Tibial nerve (tissue), 4 donors: ENCODE measurements around the gene MRPS35.

Experiments
- CTCF ChIP-seq, 5 experiments: fragments of 200-600 bp in 3 of 5; fragments of 450-650 bp in 2 of 5; sonication (generic) in 3 of 5; IDR thresholded peaks; one replicate each; pipeline ENCODE4 v1.5.1; 2016 to 2019; ENCODE audit warnings: antibody characterized with exemption in 5 of 5, mild to moderate bottlenecking in 3 of 5, moderate library complexity in 2 of 5
- EP300 ChIP-seq, 2 donors: sonication (generic); formaldehyde crosslinking; IDR thresholded peaks; one replicate each; pipeline ENCODE4 v1.6.1; 2017; ENCODE audit warnings: antibody characterized with exemption in 2 of 2, mild to moderate bottlenecking in 1 of 2
- POLR2A ChIP-seq, 2 donors: fragments of 450-650 bp; IDR thresholded peaks; one replicate each; pipeline ENCODE4 v1.6.1; 2017; ENCODE audit warnings: antibody characterized with exemption in 2 of 2, mild to moderate bottlenecking in 2 of 2, moderate library complexity in 2 of 2

- TF ChIP-seq CTCF (IDR thresholded peaks at IDR 0.05), result no peak
- no peak for TF ChIP-seq POLR2A (IDR thresholded peaks at IDR 0.05)
- TF ChIP-seq EP300 (IDR thresholded peaks at IDR 0.05), result no peak
Observed at GRCh38 chr12:27743601-27744000, 33.0 kb downstream of the MRPS35 start.
